Measurements from ENCODE around the gene GLA.

GLA gene

DNA sequence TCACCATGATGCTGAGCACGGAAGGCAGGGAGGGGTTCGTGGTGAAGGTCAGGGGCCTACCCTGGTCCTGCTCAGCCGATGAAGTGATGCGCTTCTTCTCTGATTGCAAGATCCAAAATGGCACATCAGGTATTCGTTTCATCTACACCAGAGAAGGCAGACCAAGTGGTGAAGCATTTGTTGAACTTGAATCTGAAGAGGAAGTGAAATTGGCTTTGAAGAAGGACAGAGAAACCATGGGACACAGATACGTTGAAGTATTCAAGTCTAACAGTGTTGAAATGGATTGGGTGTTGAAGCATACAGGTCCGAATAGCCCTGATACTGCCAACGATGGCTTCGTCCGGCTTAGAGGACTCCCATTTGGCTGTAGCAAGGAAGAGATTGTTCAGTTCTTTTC lies 4.3 kb upstream of the GLA start:
- no peak for DNase-seq (ENCODE audit: extremely low spot score)
- no peak for TF ChIP-seq ELF4 (IDR thresholded peaks at IDR 0.05)
- no peak for TF ChIP-seq FOXM1 (IDR thresholded peaks at IDR 0.05; ENCODE audit: borderline replicate concordance)
- no peak for TF ChIP-seq FOXK2 (IDR thresholded peaks at IDR 0.05)
- TF ChIP-seq LEF1 (IDR thresholded peaks at IDR 0.05; ENCODE audit: borderline replicate concordance) = no peak
- no peak for TF ChIP-seq CTBP1 (IDR thresholded peaks at IDR 0.05; ENCODE audit: borderline replicate concordance)
- TF ChIP-seq SUZ12 (IDR thresholded peaks at IDR 0.05) = no peak
- TF ChIP-seq TARDBP (IDR thresholded peaks at IDR 0.05) = no peak
- no peak for TF ChIP-seq NFRKB (IDR thresholded peaks at IDR 0.05)
- TF ChIP-seq ZNF384 (IDR thresholded peaks at IDR 0.05) = no peak
- CTCF ChIA-PET = no interaction called here
- POLR2A ChIA-PET = no interaction called here

DNA sequence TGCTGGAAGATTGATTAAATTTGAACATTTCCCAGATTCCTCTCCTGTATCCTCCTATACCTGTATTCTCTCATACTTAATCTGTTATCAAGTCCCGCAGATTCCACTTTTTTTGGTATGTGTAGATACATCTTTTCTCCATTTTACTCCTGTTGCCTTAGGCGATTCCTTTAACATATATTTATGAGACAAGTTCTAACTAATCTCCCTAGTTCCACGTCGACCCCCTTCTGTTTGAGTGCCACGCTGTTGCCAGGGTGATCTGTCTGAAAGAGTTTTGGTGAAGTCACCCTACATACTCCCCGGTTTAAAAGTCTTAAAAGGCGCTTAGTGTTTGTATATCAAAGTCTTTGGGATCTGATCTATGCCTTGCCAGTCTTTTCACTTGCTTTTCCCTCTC lies 2.7 kb upstream of the GLA start:
- CTCF ChIA-PET = no interaction called here
- DNase-seq (ENCODE audit: extremely low spot score) = no peak

DNA sequence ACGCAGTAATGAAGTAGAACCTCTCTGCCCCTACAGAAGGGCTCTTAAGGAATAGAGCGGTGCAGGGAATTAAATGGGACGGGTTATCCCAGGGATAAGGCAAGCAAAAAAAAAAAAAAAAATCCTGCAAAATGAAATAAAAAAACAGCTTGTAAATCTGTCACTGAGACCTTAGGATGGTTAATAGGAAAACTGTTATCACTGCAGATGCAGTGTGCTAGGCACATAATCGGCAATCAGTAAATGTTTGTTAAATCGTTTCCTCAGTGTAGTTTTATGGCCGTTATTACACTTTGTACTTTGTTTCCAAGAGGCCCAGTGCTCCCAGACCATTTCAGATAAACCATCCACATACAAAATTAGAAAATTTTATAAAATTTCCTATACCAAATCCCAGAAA lies 1.3 kb upstream of the GLA start:
- TF ChIP-seq, protein P1, sequence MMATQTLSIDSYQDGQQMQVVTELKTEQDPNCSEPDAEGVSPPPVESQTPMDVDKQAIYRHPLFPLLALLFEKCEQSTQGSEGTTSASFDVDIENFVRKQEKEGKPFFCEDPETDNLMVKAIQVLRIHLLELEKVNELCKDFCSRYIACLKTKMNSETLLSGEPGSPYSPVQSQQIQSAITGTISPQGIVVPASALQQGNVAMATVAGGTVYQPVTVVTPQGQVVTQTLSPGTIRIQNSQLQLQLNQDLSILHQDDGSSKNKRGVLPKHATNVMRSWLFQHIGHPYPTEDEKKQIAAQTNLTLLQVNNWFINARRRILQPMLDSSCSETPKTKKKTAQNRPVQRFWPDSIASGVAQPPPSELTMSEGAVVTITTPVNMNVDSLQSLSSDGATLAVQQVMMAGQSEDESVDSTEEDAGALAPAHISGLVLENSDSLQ (IDR thresholded peaks at IDR 0.05) = peak; percentile 77
- TF ChIP-seq SUZ12 (IDR thresholded peaks at IDR 0.05) = no peak
- no peak for TF ChIP-seq LEF1 (IDR thresholded peaks at IDR 0.05; ENCODE audit: borderline replicate concordance)
- TF ChIP-seq TARDBP (IDR thresholded peaks at IDR 0.05) = no peak
- TF ChIP-seq SP1 (IDR thresholded peaks at IDR 0.05) = no peak
- TF ChIP-seq BHLHE40 (IDR thresholded peaks at IDR 0.05; ENCODE audit: borderline replicate concordance) = no peak
- peak; percentile 90 for TF ChIP-seq ZNF384 (IDR thresholded peaks at IDR 0.05)
- DNase-seq (ENCODE audit: extremely low spot score) = no peak
- CTCF ChIA-PET = no interaction called here
- POLR2A ChIA-PET = interaction anchor here (0.6 to 1.2 kb wide), 2 partner anchors 18 to 284 kb away, joined by 3 to 4 read pairs; partner anchors contain the start of gene RPL36A

More for the DNA sequence above, 2.7 kb upstream of the GLA start:
- TF ChIP-seq SP1 (IDR thresholded peaks at IDR 0.05) (no peak), ARNT (IDR thresholded peaks at IDR 0.05) (no peak), TARDBP (IDR thresholded peaks at IDR 0.05) (no peak), NFRKB (IDR thresholded peaks at IDR 0.05) (no peak), FOXA1 (IDR thresholded peaks at IDR 0.05) (no peak), LEF1 (IDR thresholded peaks at IDR 0.05; ENCODE audit: borderline replicate concordance) (no peak), ELF4 (IDR thresholded peaks at IDR 0.05) (no peak), L3MBTL2 (conservative IDR thresholded peaks at IDR 0.05) (no peak), HDGF (IDR thresholded peaks at IDR 0.05; ENCODE audit: borderline replicate concordance) (no peak), ZNF384 (IDR thresholded peaks at IDR 0.05) (no peak), FOXK2 (IDR thresholded peaks at IDR 0.05) (no peak), CTBP1 (IDR thresholded peaks at IDR 0.05; ENCODE audit: borderline replicate concordance) (no peak), SUZ12 (IDR thresholded peaks at IDR 0.05) (no peak), FOXM1 (IDR thresholded peaks at IDR 0.05; ENCODE audit: borderline replicate concordance) (no peak), BHLHE40 (IDR thresholded peaks at IDR 0.05; ENCODE audit: borderline replicate concordance) (no peak)
- TF ChIP-seq, protein P1 (IDR thresholded peaks at IDR 0.05) = no peak
- POLR2A ChIA-PET = interaction anchor here (1.0 kb wide), 1 partner anchor 19 kb away, joined by 3 read pairs; the partner anchor contains the start of gene RPL36A

DNA sequence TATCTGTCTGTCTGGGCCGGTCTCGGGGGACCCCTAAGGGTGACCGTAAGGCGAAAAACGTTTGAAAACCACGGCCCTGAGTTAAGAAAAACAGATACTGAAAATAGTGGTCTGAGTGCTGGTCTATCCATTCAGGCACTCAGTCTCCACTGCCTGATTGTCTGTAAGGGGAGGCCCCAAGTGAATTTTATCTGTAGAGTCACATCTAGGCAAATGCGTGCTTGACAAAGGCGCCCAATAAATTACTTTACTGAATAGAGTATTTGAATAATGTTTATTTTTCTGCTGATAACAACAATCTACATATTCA lies 762 bp upstream of the GLA start:
- TF ChIP-seq FOXA1 (IDR thresholded peaks at IDR 0.05) = no peak
- TF ChIP-seq LEF1 (IDR thresholded peaks at IDR 0.05; ENCODE audit: borderline replicate concordance) = no peak
- TF ChIP-seq ZNF384 (IDR thresholded peaks at IDR 0.05) = no peak
- TF ChIP-seq L3MBTL2 (conservative IDR thresholded peaks at IDR 0.05) = no peak
- CTCF ChIA-PET = no interaction called here
- POLR2A ChIA-PET = interaction anchor here (1.2 kb wide), 1 partner anchor 18 kb away, joined by 4 read pairs; the partner anchor contains the start of gene RPL36A
- DNase-seq (ENCODE audit: extremely low spot score) = no peak

DNA sequence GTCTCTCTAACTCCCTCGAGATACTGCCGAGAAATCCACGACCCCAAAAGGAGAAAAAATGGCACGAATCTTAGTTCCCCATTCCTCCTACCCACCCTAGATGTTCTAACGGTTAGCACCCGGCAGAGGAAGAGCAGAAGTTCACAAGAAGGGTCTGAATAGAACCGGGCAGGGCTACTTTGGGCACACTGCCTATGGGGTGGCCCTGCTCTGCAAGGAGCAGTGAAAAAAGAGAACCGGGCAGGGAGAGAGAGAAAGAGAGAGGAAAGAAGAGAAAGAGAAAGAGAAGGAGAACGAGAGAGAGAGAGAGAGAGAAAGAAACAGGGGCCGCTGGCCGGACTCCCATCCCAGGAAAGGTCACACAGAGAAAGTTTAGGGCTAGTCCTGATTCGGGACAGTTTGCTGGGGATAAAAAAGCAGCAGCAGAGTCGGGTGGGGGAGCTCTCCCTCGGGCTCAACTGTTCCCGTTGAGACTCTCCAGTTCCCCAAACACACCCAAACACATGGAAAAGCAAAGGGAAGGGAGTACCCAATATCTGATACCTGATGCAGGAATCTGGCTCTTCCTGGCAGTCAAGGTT lies 468 bp downstream of the GLA start:
- no peak for DNase-seq (ENCODE audit: extremely low spot score)
- CTCF ChIA-PET = no interaction called here
- POLR2A ChIA-PET = interaction anchor here (0.9 to 1.5 kb wide), 4 partner anchors 11 to 58 kb away, joined by 4 to 22 read pairs (median 10); partner anchors contain the start of genes RPL36A and TIMM8A
- TF ChIP-seq TARDBP (IDR thresholded peaks at IDR 0.05) (no peak), ARNT (IDR thresholded peaks at IDR 0.05) (no peak), SP1 (IDR thresholded peaks at IDR 0.05) (no peak), CTBP1 (IDR thresholded peaks at IDR 0.05; ENCODE audit: borderline replicate concordance) (no peak), ELF4 (IDR thresholded peaks at IDR 0.05) (no peak), L3MBTL2 (conservative IDR thresholded peaks at IDR 0.05) (no peak), FOXM1 (IDR thresholded peaks at IDR 0.05; ENCODE audit: borderline replicate concordance) (no peak), NFRKB (IDR thresholded peaks at IDR 0.05) (no peak), BHLHE40 (IDR thresholded peaks at IDR 0.05; ENCODE audit: borderline replicate concordance) (no peak), HDGF (IDR thresholded peaks at IDR 0.05; ENCODE audit: borderline replicate concordance) (no peak), SUZ12 (IDR thresholded peaks at IDR 0.05) (no peak), LEF1 (IDR thresholded peaks at IDR 0.05; ENCODE audit: borderline replicate concordance) (no peak), ZNF384 (IDR thresholded peaks at IDR 0.05) (no peak), FOXK2 (IDR thresholded peaks at IDR 0.05) (no peak), FOXA1 (IDR thresholded peaks at IDR 0.05) (no peak)
- TF ChIP-seq, protein P1 (IDR thresholded peaks at IDR 0.05) = no peak

DNA sequence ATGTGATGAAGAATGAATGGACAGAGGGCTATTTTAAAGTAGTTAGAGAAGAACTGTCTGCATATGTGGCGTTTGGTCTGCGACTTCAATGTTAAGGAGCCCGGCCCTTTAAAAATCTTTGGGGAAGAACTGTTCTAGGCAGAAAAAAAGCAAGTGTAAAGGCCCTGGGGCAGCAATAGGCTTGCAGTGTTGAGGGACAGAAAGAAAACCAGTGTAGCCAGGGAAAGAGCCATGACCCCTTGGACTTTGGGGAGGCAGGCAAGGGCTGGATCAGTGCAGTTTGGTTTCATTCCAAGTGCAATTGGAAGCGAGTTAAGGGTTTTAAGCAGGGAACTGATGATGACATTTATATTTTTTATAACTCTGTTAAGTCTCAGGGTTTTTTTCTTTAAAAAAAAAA lies 7.9 kb downstream of the GLA start:
- CTCF ChIA-PET = no interaction called here
- POLR2A ChIA-PET = interaction anchor here (1.4 to 3.9 kb wide), 2 partner anchors 9 to 51 kb away, joined by 5 to 21 read pairs; partner anchors contain the start of genes RPL36A and TIMM8A

More for the DNA sequence above, 7.9 kb downstream of the GLA start:
- TF ChIP-seq BHLHE40 (IDR thresholded peaks at IDR 0.05; ENCODE audit: borderline replicate concordance) = no peak
- TF ChIP-seq ARNT (IDR thresholded peaks at IDR 0.05) = no peak
- TF ChIP-seq TARDBP (IDR thresholded peaks at IDR 0.05) = no peak
- TF ChIP-seq CTBP1 (IDR thresholded peaks at IDR 0.05; ENCODE audit: borderline replicate concordance) = no peak
- no peak for TF ChIP-seq ELF4 (IDR thresholded peaks at IDR 0.05)
- no peak for TF ChIP-seq NFRKB (IDR thresholded peaks at IDR 0.05)
- no peak for TF ChIP-seq FOXK2 (IDR thresholded peaks at IDR 0.05)
- TF ChIP-seq HDGF (IDR thresholded peaks at IDR 0.05; ENCODE audit: borderline replicate concordance) = no peak
- no peak for DNase-seq (ENCODE audit: extremely low spot score)

All from HEK293T (cell line).